GM12874 (cell line): ENCODE results near the gene PTP4A1.

Experiments used
- CTCF ChIP-seq: IDR thresholded peaks from 2 replicates; pipeline ENCODE4 v1.5.1; 2011; ENCODE audit warnings: low read depth, mild to moderate bottlenecking, control low read depth, low read length, moderate library complexity; ENCODE audit not compliant: insufficient read depth

Gene PTP4A1

GRCh38 chr6:63558278-63558677, 14.0 kb upstream of the PTP4A1 start:
- TF ChIP-seq CTCF: no peak

DNA sequence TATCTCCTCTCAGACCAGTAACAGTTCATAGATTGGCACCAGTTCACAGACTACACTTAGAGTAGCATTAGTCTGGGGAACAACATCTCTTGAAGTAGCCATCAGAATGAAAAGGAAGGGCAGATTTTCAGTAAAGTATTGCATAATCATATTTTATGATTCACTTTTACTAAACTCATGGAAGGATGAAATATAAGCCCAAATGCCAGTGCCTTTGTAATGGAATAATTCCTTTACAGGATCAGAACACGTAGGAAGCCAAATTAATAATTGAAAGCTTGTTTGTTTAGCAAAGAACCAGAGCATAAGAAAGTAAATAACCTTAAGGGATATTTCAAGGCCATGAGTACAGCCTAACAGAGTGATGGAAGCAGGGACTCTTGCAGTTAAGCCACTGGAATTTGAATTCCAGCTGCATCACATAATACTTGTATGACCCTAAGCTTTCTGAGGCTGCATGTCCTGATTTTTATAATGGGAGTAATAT, 11.4 kb upstream of the PTP4A1 start:
- TF ChIP-seq CTCF: no peak

GRCh38 chr6:63561288-63561687, 11.0 kb upstream of the PTP4A1 start:
- no peak for TF ChIP-seq CTCF

- TF ChIP-seq CTCF: no peak
Measured at GRCh38 chr6:63563235-63563634, 9.0 kb upstream of the PTP4A1 start.

DNA sequence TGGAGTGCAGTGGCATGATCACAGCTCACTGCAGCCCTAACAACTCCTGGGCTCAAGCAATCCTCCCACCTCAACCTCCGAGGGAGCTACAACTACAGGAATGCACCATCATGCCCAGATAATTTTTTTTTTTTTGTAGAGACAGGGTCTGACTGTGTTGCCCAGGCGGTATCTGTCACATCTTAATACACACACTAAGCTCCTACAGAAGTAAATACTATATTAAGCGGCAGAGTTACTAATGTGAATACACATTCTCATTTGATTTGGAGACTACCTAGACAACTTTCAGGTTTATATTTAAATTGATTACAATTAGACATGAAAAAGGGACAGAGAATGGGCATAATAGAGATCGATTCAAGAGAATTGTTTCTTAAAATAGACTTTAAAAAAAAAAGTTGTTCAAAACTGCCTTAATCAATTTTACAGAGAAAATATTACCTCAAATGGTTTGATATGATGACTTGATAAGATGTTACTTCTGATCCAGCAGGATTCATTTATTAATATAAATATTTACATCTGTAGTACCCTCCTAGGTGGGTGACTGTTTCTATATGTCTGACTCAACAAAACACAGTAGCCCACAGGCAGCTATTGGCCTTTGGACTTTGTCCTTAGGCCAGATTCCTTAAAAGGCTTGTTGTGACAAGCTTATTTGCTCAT, 7.1 kb upstream of the PTP4A1 start:
- TF ChIP-seq CTCF: no peak

GRCh38 chr6:63565727-63566596, 6.3 kb upstream of the PTP4A1 start:
- TF ChIP-seq CTCF: no peak

GRCh38 chr6:63567966-63568365, 4.3 kb upstream of the PTP4A1 start:
- no peak for TF ChIP-seq CTCF
